Caco-2 (cell line): ENCODE data around the gene IL5RA. TPM values are rescaled to one million over a fixed set of nuclear protein-coding genes. Genes with fewer than 3 reads are reported as not detected.
A peak's percentile ranks its signal among the peaks of the same experiment; 100 is the strongest.

Experiments
- BruUV-seq: library from RNA; stranded (reverse); fragments of 400-500 nt; replicated peaks from 2 replicates; lab custom pipeline; 2021; lab: Mats Ljungman, UMichigan
- CTCF ChIA-PET: fragments of 300-600 bp; sonication (Branson Sonifier 250); formaldehyde crosslinking; loops from one replicate; lab custom pipeline; 2022; ENCODE audit warnings: antibody characterized with exemption; lab: Charles Lee
- POLR2A ChIA-PET: fragments of 300-600 bp; sonication (Branson Sonifier 250); formaldehyde crosslinking; loops from one replicate; lab custom pipeline; 2022; ENCODE audit warnings: antibody characterized with exemption; lab: Charles Lee
- DNase-seq, 2 experiments: peaks; one replicate each; pipeline versions ENCODE4 v3.0.0 to v3.0.0-alpha.2; 2020 to 2022
- H3K27me3 ChIP-seq: replicated peaks from 2 replicates; pipeline ENCODE4 v1.6.0; 2011; ENCODE audit warnings: low read length; ENCODE audit not compliant: control insufficient read depth, insufficient read depth
- H3K36me3 ChIP-seq: 2 replicates; pipeline ENCODE4 v1.5.1; 2011; ENCODE audit warnings: low read length; ENCODE audit not compliant: control insufficient read depth, insufficient read depth
- H3K4me1 ChIP-seq: fragments of 250-450 bp; sonication (Bioruptor Pico); 2 replicates; pipeline ENCODE4 v1.5.1; 2020; ENCODE audit warnings: mild to moderate bottlenecking
- H3K4me3 ChIP-seq: 2 replicates; pipeline ENCODE4 v1.5.1; 2011; ENCODE audit warnings: low read depth, mild to moderate bottlenecking, control low read depth, low read length
- H3K9me3 ChIP-seq: fragments of 250-450 bp; sonication (Bioruptor Pico); 2 replicates; pipeline ENCODE4 v1.5.1; 2020; ENCODE audit warnings: mild to moderate bottlenecking, moderate library complexity
- H3K27ac Mint-ChIP-seq: one replicate; pipeline ENCODE4 v1.8.0; 2022; ENCODE audit warnings: mixed read lengths; ENCODE audit not compliant: unreplicated experiment
- H3K27me3 Mint-ChIP-seq: one replicate; pipeline ENCODE4 v1.8.0; 2022; ENCODE audit warnings: mixed read lengths; ENCODE audit not compliant: insufficient read depth, unreplicated experiment
- H3K36me3 Mint-ChIP-seq: one replicate; pipeline ENCODE4 v1.8.0; 2022; ENCODE audit warnings: mild to moderate bottlenecking, mixed read lengths; ENCODE audit not compliant: insufficient read depth, unreplicated experiment
- H3K4me1 Mint-ChIP-seq: one replicate; pipeline ENCODE4 v1.8.0; 2022; ENCODE audit warnings: low read depth, mixed read lengths; ENCODE audit not compliant: unreplicated experiment
- H3K4me3 Mint-ChIP-seq: one replicate; pipeline ENCODE4 v1.8.0; 2022; ENCODE audit warnings: mild to moderate bottlenecking, moderate library complexity, mixed read lengths; ENCODE audit not compliant: unreplicated experiment
- H3K9me3 Mint-ChIP-seq: one replicate; pipeline ENCODE4 v1.8.0; 2022; ENCODE audit warnings: mixed read lengths; ENCODE audit not compliant: unreplicated experiment
- CTCF ChIP-seq, 2 experiments: fragments of 200-600 bp in 1 of 2; IDR thresholded peaks; 1 replicate in 1 of 2; 2 replicates in 1 of 2; pipeline versions ENCODE4 v1.5.1 to v1.8.0; 2011 to 2022; ENCODE audit warnings: antibody characterized with exemption in 1 of 2, control low read depth in 1 of 2, inconsistent platforms in 1 of 2, low read depth in 1 of 2, low read length in 1 of 2, mild to moderate bottlenecking in 1 of 2, moderate library complexity in 1 of 2; ENCODE audit not compliant: insufficient read depth in 1 of 2, severe bottlenecking in 1 of 2, unreplicated experiment in 1 of 2
- intact Hi-C: fragments of 100-400 bp; cut with micrococcal nuclease; formaldehyde crosslinking; loops from one replicate; pipeline ENCODE4 v1.10.0; 2022; ENCODE audit not compliant: unreplicated experiment
- total RNA-seq: library from RNA; stranded (reverse); gene quantifications from 2 replicates; pipeline ENCODE4 v1.2.3, GENCODE V29; 2022

Gene IL5RA
- total RNA-seq, 1 experiment from 2014 or later = 0.23 TPM

GRCh38 chr3:3141939-3142338 lies 31.8 kb upstream of the IL5RA start:
- ChIA-PET CTCF (no interaction called here), POLR2A (no interaction called here)
- Histone ChIP-seq H3K36me3 (peaks cover 1% of the 10 kb centered on the region), H3K4me1 (no peaks in the 10 kb centered on the region), H3K4me3 (no peak overlapping the region), H3K27me3 (no peaks in the 10 kb centered on the region), H3K9me3 (no peaks in the 10 kb centered on the region)
- Mint-ChIP-seq H3K4me3 (no peak overlapping the region), H3K36me3 (peaks cover 90% of the 10 kb centered on the region), H3K4me1 (no peaks in the 10 kb centered on the region), H3K9me3 (no peaks in the 10 kb centered on the region), H3K27ac (no peak overlapping the region), H3K27me3 (no peaks in the 10 kb centered on the region)
- DNase-seq = no peak
- no TSS peak for BruUV-seq
- TF ChIP-seq CTCF (IDR thresholded peaks at IDR 0.05; ENCODE audit: insufficient read depth in 1 of 2, low read depth in 1 of 2, low read length in 1 of 2, severe bottlenecking in 1 of 2, unreplicated experiment in 1 of 2) = no peak
- intact Hi-C loops = no loop called here

GRCh38 chr3:3137526-3137925 lies 27.4 kb upstream of the IL5RA start:
- intact Hi-C loops = no loop called here
- H3K9me3 Mint-ChIP-seq = no peaks in the 10 kb centered on the region
- CTCF ChIA-PET = no interaction called here

GRCh38 chr3:3134750-3135448 lies 24.7 kb upstream of the IL5RA start:
- Histone ChIP-seq H3K36me3 (no peaks in the 10 kb centered on the region; the same call in 1 of the 2 replicates), H3K27me3 (no peaks in the 10 kb centered on the region), H3K9me3 (no peaks in the 10 kb centered on the region), H3K4me1 (no peaks in the 10 kb centered on the region), H3K4me3 (no peak overlapping the region)
- no TSS peak for BruUV-seq
- H3K36me3 Mint-ChIP-seq = peaks cover 57% of the 10 kb centered on the region
- no peak for DNase-seq
- POLR2A ChIA-PET = interaction anchor here (0.6 kb wide), 1 partner anchor 239 kb away, joined by 4 read pairs; no protein-coding TSS in a partner anchor
- peak overlapping the region; percentile 0 for H3K27ac Mint-ChIP-seq
- no peak for TF ChIP-seq CTCF (IDR thresholded peaks at IDR 0.05; ENCODE audit: insufficient read depth in 1 of 2, low read depth in 1 of 2, low read length in 1 of 2, severe bottlenecking in 1 of 2, unreplicated experiment in 1 of 2)
- peaks cover 10% of the 10 kb centered on the region for H3K4me1 Mint-ChIP-seq
- no peaks in the 10 kb centered on the region for H3K27me3 Mint-ChIP-seq
- H3K4me3 Mint-ChIP-seq = no peak overlapping the region
- CTCF ChIA-PET = no interaction called here
- no peaks in the 10 kb centered on the region for H3K9me3 Mint-ChIP-seq
- intact Hi-C loops = no loop called here

More at GRCh38 chr3:3137526-3137925, 27.4 kb upstream of the IL5RA start:
- Histone ChIP-seq H3K9me3 (no peaks in the 10 kb centered on the region), H3K36me3 (no peaks in the 10 kb centered on the region; the same call in none of the 2 replicates), H3K27me3 (no peaks in the 10 kb centered on the region), H3K4me3 (no peak overlapping the region), H3K4me1 (no peaks in the 10 kb centered on the region)
- H3K4me1 Mint-ChIP-seq = peaks cover 10% of the 10 kb centered on the region
- BruUV-seq = no TSS peak
- H3K36me3 Mint-ChIP-seq = peaks cover 72% of the 10 kb centered on the region
- DNase-seq = no peak
- no peak for TF ChIP-seq CTCF (IDR thresholded peaks at IDR 0.05; ENCODE audit: insufficient read depth in 1 of 2, low read depth in 1 of 2, low read length in 1 of 2, severe bottlenecking in 1 of 2, unreplicated experiment in 1 of 2)
- POLR2A ChIA-PET = no interaction called here
- no peak overlapping the region for H3K27ac Mint-ChIP-seq
- H3K4me3 Mint-ChIP-seq = no peak overlapping the region
- H3K27me3 Mint-ChIP-seq = no peaks in the 10 kb centered on the region
